ENCODE measurements around the gene SARNP.
A peak's percentile ranks its signal among the peaks of the same experiment; 100 is the strongest.
"Not testable (repeated sequence)": the region's sequence is repeated elsewhere in the genome, so short reads cannot be mapped to it uniquely, and the experiment has no call there.

SARNP gene

DNA sequence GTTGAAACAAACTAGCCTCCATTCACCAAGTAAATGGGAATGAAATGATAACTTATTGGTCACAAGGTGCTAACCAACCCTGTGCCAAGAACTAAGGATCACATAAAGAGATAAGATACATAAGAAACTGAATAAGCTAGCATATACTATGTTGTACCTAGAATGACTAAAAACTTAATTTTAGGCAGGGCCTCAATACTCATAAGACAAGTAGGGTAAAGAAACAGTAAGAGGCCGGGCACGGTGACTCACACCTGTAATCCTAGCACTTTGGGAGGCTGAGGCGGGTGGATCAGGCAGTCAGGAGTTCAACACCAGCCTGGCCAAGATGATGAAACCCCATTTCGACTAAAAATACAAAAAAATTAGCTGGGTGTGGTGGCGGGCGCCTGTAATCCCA, 56.9 kb downstream of the SARNP start:
- Histone ChIP-seq H3K36me3 (ENCODE audit: control insufficient read depth in 4 of 4, insufficient read depth in 4 of 4, low read length in 3 of 4) (peaks cover 28 to 74% (median 49%) of the 10 kb centered on the region in 4 experiments), H3K27me3 (replicated peaks in 2 of 5; ENCODE audit: control insufficient read depth in 4 of 5, insufficient read depth in 5 of 5, low read length in 4 of 5) (no peaks in the 10 kb centered on the region), H3K4me3 (ENCODE audit: control insufficient read depth in 1 of 7, extremely low read depth in 1 of 7, insufficient read depth in 4 of 7, low read depth in 2 of 7, low read length in 6 of 7) (no peak overlapping the region), H3K9me3 (ENCODE audit: control extremely low read depth in 1 of 5, control insufficient read depth in 4 of 5, insufficient read depth in 2 of 5, low read depth in 1 of 5, low read length in 4 of 5) (peaks cover 0 to 2% (median 0%) of the 10 kb centered on the region in 5 experiments), H3K27ac (ENCODE audit: insufficient read depth in 1 of 2, low read depth in 1 of 2, low read length in 2 of 2, poor library complexity in 1 of 2, severe bottlenecking in 2 of 2) (no peak overlapping the region), H3K4me1 (ENCODE audit: control extremely low read depth in 1 of 4, control insufficient read depth in 4 of 4, insufficient read depth in 4 of 4, low read length in 3 of 4) (no peaks in the 10 kb centered on the region)
- no peak for DNase-seq
- 98% methylated on average over 6 of the region's 6 CpGs for WGBS (ENCODE audit: insufficient coverage)
- CTCF ChIA-PET = interaction anchor here (1.4 to 13.0 kb wide), 3 partner anchors 9 to 17 kb away, joined by 3 to 145 read pairs (median 12); partner anchors contain the start of gene GDF11
- POLR2A ChIA-PET = no interaction called here

DNA sequence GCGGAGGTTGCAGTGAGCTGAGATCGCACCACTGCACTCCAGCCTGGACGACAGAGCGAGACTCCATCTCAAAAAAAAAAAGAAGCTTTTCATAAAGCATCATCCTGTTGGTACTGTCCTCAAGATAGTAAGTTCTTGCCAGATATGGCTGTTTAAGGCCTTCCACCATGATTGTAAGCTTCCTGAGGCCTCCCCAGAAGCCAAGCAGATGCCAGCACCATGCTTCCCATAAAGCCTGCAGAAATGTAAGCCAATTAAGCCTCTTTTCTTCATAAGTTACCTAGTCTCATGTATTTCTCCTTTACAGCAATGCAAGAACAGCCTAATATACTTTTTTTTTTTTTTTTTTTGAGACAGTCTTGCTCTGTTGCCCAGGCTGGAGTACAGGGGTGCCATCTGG, 58.9 kb downstream of the SARNP start:
- peaks cover 30 to 86% (median 59%) of the 10 kb centered on the region in 4 experiments for H3K36me3 ChIP-seq (ENCODE audit: control insufficient read depth in 4 of 4, insufficient read depth in 4 of 4, low read length in 3 of 4)
- CTCF ChIA-PET = interaction anchor here (0.7 to 13.0 kb wide), 2 partner anchors 15 to 214 kb away, joined by 4 to 145 read pairs; partner anchors contain the start of gene GDF11
- H3K4me3 ChIP-seq (ENCODE audit: control insufficient read depth in 1 of 7, extremely low read depth in 1 of 7, insufficient read depth in 4 of 7, low read depth in 2 of 7, low read length in 6 of 7); H3K4me1 ChIP-seq (ENCODE audit: control extremely low read depth in 1 of 4, control insufficient read depth in 4 of 4, insufficient read depth in 4 of 4, low read length in 3 of 4); DNase-seq; H3K27me3 ChIP-seq (replicated peaks in 2 of 5; ENCODE audit: control insufficient read depth in 4 of 5, insufficient read depth in 5 of 5, low read length in 4 of 5); H3K27ac ChIP-seq (ENCODE audit: insufficient read depth in 1 of 2, low read depth in 1 of 2, low read length in 2 of 2, poor library complexity in 1 of 2, severe bottlenecking in 2 of 2); H3K9me3 ChIP-seq (ENCODE audit: control extremely low read depth in 1 of 5, control insufficient read depth in 4 of 5, insufficient read depth in 2 of 5, low read depth in 1 of 5, low read length in 4 of 5): not testable (repeated sequence)
- 100% methylated on average over 3 of the region's 4 CpGs for WGBS (ENCODE audit: insufficient coverage)
- POLR2A ChIA-PET = interaction anchor here (1.0 kb wide), 1 partner anchor 59 kb away, joined by 3 read pairs; the partner anchor contains the start of gene SARNP

- Histone ChIP-seq H3K4me1 (ENCODE audit: control extremely low read depth in 1 of 4, control insufficient read depth in 4 of 4, insufficient read depth in 4 of 4, low read length in 3 of 4) (no peaks in the 10 kb centered on the region), H3K27me3 (replicated peaks in 2 of 5; ENCODE audit: control insufficient read depth in 4 of 5, insufficient read depth in 5 of 5, low read length in 4 of 5) (no peaks in the 10 kb centered on the region), H3K9me3 (ENCODE audit: control extremely low read depth in 1 of 5, control insufficient read depth in 4 of 5, insufficient read depth in 2 of 5, low read depth in 1 of 5, low read length in 4 of 5) (peaks cover 0 to 2% (median 0%) of the 10 kb centered on the region in 5 experiments), H3K27ac (ENCODE audit: insufficient read depth in 1 of 2, low read depth in 1 of 2, low read length in 2 of 2, poor library complexity in 1 of 2, severe bottlenecking in 2 of 2) (peak overlapping the region in 1 of 2 experiments; percentile 11), H3K4me3 (ENCODE audit: control insufficient read depth in 1 of 7, extremely low read depth in 1 of 7, insufficient read depth in 4 of 7, low read depth in 2 of 7, low read length in 6 of 7) (no peak overlapping the region), H3K36me3 (ENCODE audit: control insufficient read depth in 4 of 4, insufficient read depth in 4 of 4, low read length in 3 of 4) (peaks cover 31 to 87% (median 60%) of the 10 kb centered on the region in 4 experiments)
- DNase-seq = no peak
- WGBS (ENCODE audit: insufficient coverage) = 90% methylated on average over 1 of the region's 2 CpGs
- POLR2A ChIA-PET = interaction anchor here (1.0 kb wide), 1 partner anchor 60 kb away, joined by 3 read pairs; the partner anchor contains the start of gene SARNP
- CTCF ChIA-PET = interaction anchor here (1.5 to 13.0 kb wide), 2 partner anchors 15 to 24 kb away, joined by 3 to 145 read pairs; partner anchors contain the start of gene GDF11
Measured at GRCh38 chr12:55757701-55758100, 59.8 kb downstream of the SARNP start.

DNA sequence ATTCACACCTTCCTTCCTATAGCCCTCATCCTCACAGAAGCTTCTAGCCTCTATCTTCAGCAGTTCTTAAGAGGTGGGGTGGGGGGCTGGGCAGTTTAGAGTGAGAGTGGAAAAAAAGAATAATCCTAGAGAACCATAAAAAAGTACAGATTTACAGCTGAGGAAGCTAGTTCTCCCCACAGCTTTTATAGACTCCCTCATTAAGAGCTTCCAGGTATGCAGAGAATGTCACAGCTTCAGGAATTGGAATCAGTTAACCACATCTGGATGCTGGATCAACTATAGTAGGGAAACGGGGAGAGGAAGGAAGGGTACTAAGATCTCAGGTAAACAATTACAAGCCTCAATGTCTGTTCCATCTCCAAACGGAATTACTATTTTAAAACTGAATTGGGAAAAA, 62.3 kb downstream of the SARNP start:
- POLR2A ChIA-PET = interaction anchor here (2.3 kb wide), 1 partner anchor 12 kb away, joined by 8 read pairs; the partner anchor contains the start of gene GDF11
- Histone ChIP-seq H3K27me3 (replicated peaks in 2 of 5; ENCODE audit: control insufficient read depth in 4 of 5, insufficient read depth in 5 of 5, low read length in 4 of 5) (no peaks in the 10 kb centered on the region), H3K36me3 (ENCODE audit: control insufficient read depth in 4 of 4, insufficient read depth in 4 of 4, low read length in 3 of 4) (peaks cover 40 to 91% (median 66%) of the 10 kb centered on the region in 4 experiments)

DNA sequence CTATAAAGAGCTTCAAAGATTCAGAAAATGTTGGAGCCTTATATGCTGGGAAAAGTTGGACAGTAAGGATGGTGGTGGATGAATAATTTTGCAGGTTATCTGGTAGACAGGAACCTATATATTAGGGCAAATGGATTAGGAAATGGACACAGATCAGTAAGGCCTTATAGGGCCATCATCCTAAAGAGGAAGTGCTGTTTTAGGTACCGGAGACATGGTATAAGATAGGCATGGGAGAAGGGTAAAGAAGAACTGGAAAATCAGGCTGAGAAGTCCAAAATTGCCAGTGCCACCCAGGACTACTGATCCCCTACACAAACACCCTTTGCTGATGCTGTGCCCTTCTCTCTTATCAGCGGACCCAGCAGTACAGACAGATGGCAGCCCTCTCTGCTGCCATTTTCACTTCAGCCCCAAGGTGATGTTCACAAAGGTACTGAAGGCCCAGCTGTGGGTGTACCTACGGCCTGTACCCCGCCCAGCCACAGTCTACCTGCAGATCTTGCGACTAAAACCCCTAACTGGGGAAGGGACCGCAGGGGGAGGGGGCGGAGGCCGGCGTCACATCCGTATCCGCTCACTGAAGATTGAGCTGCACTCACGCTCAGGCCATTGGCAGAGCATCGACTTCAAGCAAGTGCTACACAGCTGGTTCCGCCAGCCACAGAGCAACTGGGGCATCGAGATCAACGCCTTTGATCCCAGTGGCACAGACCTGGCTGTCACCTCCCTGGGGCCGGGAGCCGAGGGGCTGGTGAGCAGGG, 69.1 kb downstream of the SARNP start:
- WGBS (ENCODE audit: insufficient coverage) = 96% methylated on average over 16 of the region's 18 CpGs
- peaks cover 2 to 28% (median 18%) of the 10 kb centered on the region in 4 experiments for H3K4me1 ChIP-seq (ENCODE audit: control extremely low read depth in 1 of 4, control insufficient read depth in 4 of 4, insufficient read depth in 4 of 4, low read length in 3 of 4)

More for the DNA sequence above, 62.3 kb downstream of the SARNP start:
- CTCF ChIA-PET = interaction anchor here (1.1 to 13.0 kb wide), 5 partner anchors 10 to 55 kb away, joined by 3 to 145 read pairs (median 4); partner anchors contain the start of gene GDF11
- DNase-seq = no peak
- Histone ChIP-seq H3K27ac (ENCODE audit: insufficient read depth in 1 of 2, low read depth in 1 of 2, low read length in 2 of 2, poor library complexity in 1 of 2, severe bottlenecking in 2 of 2) (no peak overlapping the region), H3K4me1 (ENCODE audit: control extremely low read depth in 1 of 4, control insufficient read depth in 4 of 4, insufficient read depth in 4 of 4, low read length in 3 of 4) (no peaks in the 10 kb centered on the region), H3K4me3 (ENCODE audit: control insufficient read depth in 1 of 7, extremely low read depth in 1 of 7, insufficient read depth in 4 of 7, low read depth in 2 of 7, low read length in 6 of 7) (no peak overlapping the region), H3K9me3 (ENCODE audit: control extremely low read depth in 1 of 5, control insufficient read depth in 4 of 5, insufficient read depth in 2 of 5, low read depth in 1 of 5, low read length in 4 of 5) (peaks cover 0 to 2% (median 0%) of the 10 kb centered on the region in 5 experiments)
- WGBS (ENCODE audit: insufficient coverage) = 100% methylated on average over 2 of the region's 2 CpGs

DNA sequence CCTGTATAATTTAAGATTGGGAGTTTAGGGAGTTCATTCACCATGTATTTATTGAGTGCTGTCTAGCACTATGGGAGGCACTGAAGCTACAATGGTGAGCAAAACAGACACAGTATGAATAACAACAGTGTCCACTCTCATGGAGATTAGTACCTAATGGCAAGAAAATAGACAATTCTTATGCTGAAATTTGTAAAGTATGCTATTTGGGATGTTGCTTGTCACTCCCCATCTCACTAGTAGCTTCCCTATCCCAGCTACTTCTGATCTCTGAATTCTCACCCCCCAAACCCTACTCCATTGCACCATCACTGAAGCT, 70.7 kb downstream of the SARNP start:
- DNase-seq = no peak
- Histone ChIP-seq H3K27me3 (replicated peaks in 2 of 5; ENCODE audit: control insufficient read depth in 4 of 5, insufficient read depth in 5 of 5, low read length in 4 of 5) (no peaks in the 10 kb centered on the region), H3K36me3 (ENCODE audit: control insufficient read depth in 4 of 4, insufficient read depth in 4 of 4, low read length in 3 of 4) (peaks cover 5 to 33% (median 15%) of the 10 kb centered on the region in 4 experiments), H3K4me3 (ENCODE audit: control insufficient read depth in 1 of 7, extremely low read depth in 1 of 7, insufficient read depth in 4 of 7, low read depth in 2 of 7, low read length in 6 of 7) (no peak overlapping the region), H3K9me3 (ENCODE audit: control extremely low read depth in 1 of 5, control insufficient read depth in 4 of 5, insufficient read depth in 2 of 5, low read depth in 1 of 5, low read length in 4 of 5) (no peaks in the 10 kb centered on the region), H3K27ac (ENCODE audit: insufficient read depth in 1 of 2, low read depth in 1 of 2, low read length in 2 of 2, poor library complexity in 1 of 2, severe bottlenecking in 2 of 2) (no peak overlapping the region), H3K4me1 (ENCODE audit: control extremely low read depth in 1 of 4, control insufficient read depth in 4 of 4, insufficient read depth in 4 of 4, low read length in 3 of 4) (peaks cover 2 to 36% (median 26%) of the 10 kb centered on the region in 4 experiments)
- ChIA-PET CTCF (interaction anchor here (0.9 to 13.3 kb wide), 11 partner anchors 8 to 85 kb away, joined by 3 to 145 read pairs (median 4); partner anchors contain the start of gene CD63), POLR2A (no interaction called here)

More for the DNA sequence above, 69.1 kb downstream of the SARNP start:
- no peak overlapping the region for H3K27ac ChIP-seq (ENCODE audit: insufficient read depth in 1 of 2, low read depth in 1 of 2, low read length in 2 of 2, poor library complexity in 1 of 2, severe bottlenecking in 2 of 2)
- no peak for DNase-seq
- no peak overlapping the region for H3K4me3 ChIP-seq (ENCODE audit: control insufficient read depth in 1 of 7, extremely low read depth in 1 of 7, insufficient read depth in 4 of 7, low read depth in 2 of 7, low read length in 6 of 7)
- peaks cover 10 to 48% (median 29%) of the 10 kb centered on the region in 4 experiments for H3K36me3 ChIP-seq (ENCODE audit: control insufficient read depth in 4 of 4, insufficient read depth in 4 of 4, low read length in 3 of 4)
- ChIA-PET CTCF (interaction anchor here (0.7 to 13.3 kb wide), 7 partner anchors 8 to 70 kb away, joined by 4 to 145 read pairs (median 5); partner anchors contain the start of genes ORMDL2 and SARNP), POLR2A (no interaction called here)
- no peaks in the 10 kb centered on the region for H3K9me3 ChIP-seq (ENCODE audit: control extremely low read depth in 1 of 5, control insufficient read depth in 4 of 5, insufficient read depth in 2 of 5, low read depth in 1 of 5, low read length in 4 of 5)
- no peaks in the 10 kb centered on the region for H3K27me3 ChIP-seq (replicated peaks in 2 of 5; ENCODE audit: control insufficient read depth in 4 of 5, insufficient read depth in 5 of 5, low read length in 4 of 5)

All from common myeloid progenitor, CD34-positive (primary cell).